ENCODE data around the gene USP33.
"Not testable (repeated sequence)": the region's sequence is repeated elsewhere in the genome, so short reads cannot be mapped to it uniquely, and the experiment has no call there.

The USP33 gene

GRCh38 chr1:77757603-77758002 lies 2.0 kb downstream of the USP33 start:
- Mint-ChIP-seq H3K36me3 (peaks cover 9% of the 10 kb centered on the region), H3K4me3 (peak overlapping the region; percentile 36), H3K9me3 (no peaks in the 10 kb centered on the region), H3K27ac (no peak overlapping the region), H3K4me1 (peaks cover 41% of the 10 kb centered on the region), H3K27me3 (no peaks in the 10 kb centered on the region)
- CTCF ChIA-PET = interaction anchor here (0.9 to 1.0 kb wide), 2 partner anchors 13 to 24 kb away, joined by 3 to 4 read pairs; no protein-coding TSS in a partner anchor
- no peak for DNase-seq

GRCh38 chr1:77757066-77757584 lies 2.5 kb downstream of the USP33 start:
- no peaks in the 10 kb centered on the region for H3K9me3 Mint-ChIP-seq
- peaks cover 11% of the 10 kb centered on the region for H3K36me3 Mint-ChIP-seq
- peak overlapping the region; percentile 36 for H3K4me3 Mint-ChIP-seq
- no peaks in the 10 kb centered on the region for H3K27me3 Mint-ChIP-seq
- CTCF ChIA-PET = interaction anchor here (0.9 to 1.0 kb wide), 2 partner anchors 13 to 24 kb away, joined by 3 to 4 read pairs; no protein-coding TSS in a partner anchor
- H3K4me1 Mint-ChIP-seq = peaks cover 41% of the 10 kb centered on the region
- no peak for DNase-seq
- H3K27ac Mint-ChIP-seq = no peak overlapping the region

- Mint-ChIP-seq H3K9me3 (no peaks in the 10 kb centered on the region), H3K4me3 (no peak overlapping the region), H3K36me3 (peaks cover 11% of the 10 kb centered on the region), H3K4me1 (peaks cover 41% of the 10 kb centered on the region), H3K27me3 (no peaks in the 10 kb centered on the region), H3K27ac (no peak overlapping the region)
- CTCF ChIA-PET = no interaction called here
- DNase-seq = no peak
These were observed 3.4 kb downstream of the USP33 start for GRCh38 chr1:77756052-77756754.

- H3K27me3 Mint-ChIP-seq, H3K4me3 Mint-ChIP-seq, H3K36me3 Mint-ChIP-seq, H3K9me3 Mint-ChIP-seq, CTCF ChIA-PET, DNase-seq: not testable (repeated sequence)
- Mint-ChIP-seq H3K27ac (peak overlapping the region; percentile 52), H3K4me1 (peaks cover 10% of the 10 kb centered on the region)
These were observed 10.2 kb downstream of the USP33 start for GRCh38 chr1:77749489-77749888.

GRCh38 chr1:77744576-77744975 lies 15.1 kb downstream of the USP33 start:
- Mint-ChIP-seq H3K36me3 (peaks cover 17% of the 10 kb centered on the region), H3K4me1 (peaks cover 5% of the 10 kb centered on the region), H3K9me3 (no peaks in the 10 kb centered on the region), H3K27ac (no peak overlapping the region), H3K4me3 (no peak overlapping the region), H3K27me3 (no peaks in the 10 kb centered on the region)
- no peak for DNase-seq
- CTCF ChIA-PET = interaction anchor here (1.2 kb wide), 1 partner anchor 13 kb away, joined by 3 read pairs; no protein-coding TSS in a partner anchor

- CTCF ChIA-PET = no interaction called here
- H3K27ac Mint-ChIP-seq = no peak overlapping the region
- H3K27me3 Mint-ChIP-seq = no peaks in the 10 kb centered on the region
- peaks cover 5% of the 10 kb centered on the region for H3K4me1 Mint-ChIP-seq
- peaks cover 20% of the 10 kb centered on the region for H3K36me3 Mint-ChIP-seq
- H3K9me3 Mint-ChIP-seq = no peaks in the 10 kb centered on the region
- DNase-seq = no peak
- no peak overlapping the region for H3K4me3 Mint-ChIP-seq
These were observed 17.6 kb downstream of the USP33 start for GRCh38 chr1:77742011-77742555.

GRCh38 chr1:77741316-77741715 lies 18.3 kb downstream of the USP33 start:
- H3K4me1 Mint-ChIP-seq = peaks cover 5% of the 10 kb centered on the region
- H3K9me3 Mint-ChIP-seq = no peaks in the 10 kb centered on the region
- peaks cover 23% of the 10 kb centered on the region for H3K36me3 Mint-ChIP-seq
- H3K27ac Mint-ChIP-seq = no peak overlapping the region
- DNase-seq = no peak
- H3K4me3 Mint-ChIP-seq = no peak overlapping the region
- no peaks in the 10 kb centered on the region for H3K27me3 Mint-ChIP-seq
- CTCF ChIA-PET = no interaction called here

- CTCF ChIA-PET = no interaction called here
- Mint-ChIP-seq H3K9me3 (no peaks in the 10 kb centered on the region), H3K27me3 (no peaks in the 10 kb centered on the region), H3K36me3 (peaks cover 21% of the 10 kb centered on the region), H3K27ac (no peak overlapping the region), H3K4me1 (no peaks in the 10 kb centered on the region), H3K4me3 (no peak overlapping the region)
- no peak for DNase-seq
These were observed 20.4 kb downstream of the USP33 start for GRCh38 chr1:77739235-77739634.

- CTCF ChIA-PET = no interaction called here
- no peak overlapping the region for H3K27ac Mint-ChIP-seq
- no peaks in the 10 kb centered on the region for H3K27me3 Mint-ChIP-seq
These were observed 27.6 kb downstream of the USP33 start for GRCh38 chr1:77732090-77732489.

GRCh38 chr1:77725706-77726105 lies 33.9 kb downstream of the USP33 start:
- no peak for DNase-seq
- CTCF ChIA-PET = no interaction called here
- Mint-ChIP-seq H3K27ac (no peak overlapping the region), H3K27me3 (no peaks in the 10 kb centered on the region), H3K4me3 (no peak overlapping the region), H3K4me1 (no peaks in the 10 kb centered on the region), H3K9me3 (no peaks in the 10 kb centered on the region), H3K36me3 (peaks cover 58% of the 10 kb centered on the region)

More at GRCh38 chr1:77732090-77732489, 27.6 kb downstream of the USP33 start:
- Mint-ChIP-seq H3K4me1 (no peaks in the 10 kb centered on the region), H3K4me3 (no peak overlapping the region), H3K9me3 (no peaks in the 10 kb centered on the region), H3K36me3 (peaks cover 30% of the 10 kb centered on the region)
- DNase-seq = no peak

GRCh38 chr1:77718181-77718580 lies 41.5 kb downstream of the USP33 start:
- Mint-ChIP-seq H3K4me3 (no peak overlapping the region), H3K36me3 (peaks cover 52% of the 10 kb centered on the region), H3K27ac (no peak overlapping the region), H3K27me3 (no peaks in the 10 kb centered on the region), H3K9me3 (no peaks in the 10 kb centered on the region), H3K4me1 (no peaks in the 10 kb centered on the region)
- CTCF ChIA-PET = no interaction called here
- DNase-seq = no peak

- H3K27ac Mint-ChIP-seq = no peak overlapping the region
- no peaks in the 10 kb centered on the region for H3K9me3 Mint-ChIP-seq
- no peak for DNase-seq
- peaks cover 40% of the 10 kb centered on the region for H3K36me3 Mint-ChIP-seq
- no peak overlapping the region for H3K4me3 Mint-ChIP-seq
- H3K4me1 Mint-ChIP-seq = no peaks in the 10 kb centered on the region
- no peaks in the 10 kb centered on the region for H3K27me3 Mint-ChIP-seq
- CTCF ChIA-PET = no interaction called here
These were observed 43.6 kb downstream of the USP33 start for GRCh38 chr1:77716065-77716464.

- H3K36me3 Mint-ChIP-seq = peaks cover 48% of the 10 kb centered on the region
- CTCF ChIA-PET = interaction anchor here (0.6 kb wide), 1 partner anchor 13 kb away, joined by 3 read pairs; no protein-coding TSS in a partner anchor
These were observed 49.9 kb downstream of the USP33 start for GRCh38 chr1:77709727-77710126.

GRCh38 chr1:77706321-77706720 lies 53.3 kb downstream of the USP33 start:
- CTCF ChIA-PET = no interaction called here
- no peaks in the 10 kb centered on the region for H3K9me3 Mint-ChIP-seq
- H3K27me3 Mint-ChIP-seq = no peaks in the 10 kb centered on the region
- no peak overlapping the region for H3K4me3 Mint-ChIP-seq
- no peak for DNase-seq
- H3K4me1 Mint-ChIP-seq = no peaks in the 10 kb centered on the region
- H3K36me3 Mint-ChIP-seq = peaks cover 36% of the 10 kb centered on the region
- no peak overlapping the region for H3K27ac Mint-ChIP-seq

More at GRCh38 chr1:77709727-77710126, 49.9 kb downstream of the USP33 start:
- DNase-seq = no peak
- no peaks in the 10 kb centered on the region for H3K4me1 Mint-ChIP-seq
- H3K9me3 Mint-ChIP-seq = no peaks in the 10 kb centered on the region
- H3K27me3 Mint-ChIP-seq = no peaks in the 10 kb centered on the region
- no peak overlapping the region for H3K4me3 Mint-ChIP-seq
- no peak overlapping the region for H3K27ac Mint-ChIP-seq

- H3K27ac Mint-ChIP-seq = no peak overlapping the region
- no peaks in the 10 kb centered on the region for H3K4me1 Mint-ChIP-seq
- H3K27me3 Mint-ChIP-seq = no peaks in the 10 kb centered on the region
- peaks cover 31% of the 10 kb centered on the region for H3K36me3 Mint-ChIP-seq
- no peak overlapping the region for H3K4me3 Mint-ChIP-seq
- CTCF ChIA-PET = no interaction called here
- peaks cover 2% of the 10 kb centered on the region for H3K9me3 Mint-ChIP-seq
- no peak for DNase-seq
These were observed 54.9 kb downstream of the USP33 start for GRCh38 chr1:77704736-77705135.
